GM19193 (cell line): ENCODE measurements around the gene ANXA5.

Experiments used
- POLR2A ChIP-seq: IDR thresholded peaks from 4 replicates; pipeline ENCODE4 v1.6.1; 2011; ENCODE audit not compliant: insufficient read depth, insufficient read length; ENCODE audit errors: extremely low read depth

ANXA5 gene

DNA sequence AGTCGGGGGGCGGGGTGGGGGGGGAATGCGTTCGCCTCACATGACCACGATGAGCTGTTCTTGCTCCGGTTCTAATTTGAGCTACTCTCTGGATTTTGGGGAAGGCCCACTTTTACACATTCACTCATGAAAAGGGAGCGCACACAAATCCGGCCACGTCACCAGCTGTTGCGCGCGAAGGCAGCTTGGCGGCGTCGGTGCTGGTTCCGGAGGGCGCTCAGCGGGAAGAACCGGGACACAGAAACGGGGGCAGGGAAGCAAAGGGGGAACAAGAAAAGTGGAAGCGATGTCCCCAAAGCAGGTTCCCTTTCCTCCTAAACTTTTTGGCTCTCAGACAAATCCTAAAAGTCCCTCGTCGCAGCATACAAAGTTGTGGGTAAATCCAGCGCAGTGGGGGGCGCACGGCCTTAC lies 605 bp downstream of the ANXA5 start:
- TF ChIP-seq POLR2A, result no peak

DNA sequence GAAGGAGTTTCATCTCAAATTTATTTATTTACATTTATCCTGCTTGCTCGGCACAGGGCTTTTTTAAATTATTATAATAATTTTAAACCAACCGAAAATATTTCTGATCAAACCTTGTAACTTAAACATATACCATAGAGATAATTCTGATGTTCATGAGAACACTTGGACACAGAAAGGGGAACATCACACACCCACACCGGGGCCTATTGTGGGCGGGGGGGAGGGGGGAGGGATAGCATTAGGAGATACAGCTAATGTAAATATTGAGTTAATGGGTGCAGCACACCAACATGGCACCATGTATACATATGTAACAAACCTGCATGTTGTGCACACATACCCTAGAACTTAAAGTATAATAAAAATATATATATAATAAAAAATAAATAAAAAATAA lies 2.9 kb downstream of the ANXA5 start:
- no peak for TF ChIP-seq POLR2A

DNA sequence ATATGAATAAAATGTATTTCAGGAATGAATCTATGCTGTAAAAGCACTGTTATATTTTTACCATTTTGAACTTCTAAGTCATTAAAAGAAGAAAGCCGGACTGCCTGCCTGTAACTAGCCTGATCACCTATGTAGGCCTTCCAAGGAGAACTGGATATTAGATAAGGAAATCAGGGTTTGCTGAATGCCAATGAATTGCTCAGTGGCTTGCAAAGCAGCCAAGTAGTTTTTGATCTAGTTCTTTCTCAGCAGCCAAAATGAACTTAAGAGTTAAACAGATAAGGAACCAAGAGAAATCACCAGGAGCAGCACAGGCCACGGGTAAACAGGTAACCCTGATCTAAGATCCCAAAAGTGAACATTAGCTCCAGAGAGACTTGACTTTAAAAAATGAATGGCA lies 3.3 kb downstream of the ANXA5 start:
- TF ChIP-seq POLR2A, result no peak

DNA sequence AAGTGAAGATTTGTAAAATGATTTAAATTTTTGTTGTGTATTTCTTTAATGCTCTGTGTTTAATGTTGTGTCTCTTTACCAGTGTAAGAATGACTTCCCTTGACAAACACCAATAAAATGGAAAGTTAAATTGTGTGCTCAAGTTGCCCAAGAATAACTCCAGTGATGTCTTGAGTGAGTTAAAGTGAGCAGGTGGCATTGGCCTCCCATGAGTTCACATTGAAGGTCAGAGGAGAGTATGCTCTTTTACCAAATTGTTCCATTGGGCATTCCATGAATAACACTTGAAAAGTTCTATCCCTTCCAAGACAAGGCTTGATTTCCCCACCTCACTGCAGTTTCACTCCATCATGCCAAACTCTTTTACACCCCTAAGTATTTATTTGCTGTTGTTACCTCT lies 4.5 kb downstream of the ANXA5 start:
- no peak for TF ChIP-seq POLR2A

DNA sequence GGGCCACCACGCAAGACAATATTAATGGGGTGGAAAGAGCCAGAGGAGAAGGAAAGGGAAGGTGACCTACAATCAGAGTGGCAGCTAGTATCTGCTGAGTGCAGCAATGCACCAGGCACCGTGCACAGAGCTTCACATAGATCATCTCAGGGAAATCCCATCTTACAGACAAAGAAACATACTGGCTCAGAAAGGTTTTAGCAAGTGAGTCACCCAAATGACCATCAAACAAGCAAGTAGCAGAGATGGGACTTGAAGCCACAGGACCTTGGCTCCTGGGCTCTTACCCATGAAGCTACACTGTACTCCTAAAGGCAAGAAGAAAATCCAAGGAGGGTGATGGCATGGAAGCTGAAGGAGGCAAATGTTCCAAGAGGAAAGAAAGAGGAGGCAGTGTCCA lies 6.8 kb downstream of the ANXA5 start:
- TF ChIP-seq POLR2A, result no peak

DNA sequence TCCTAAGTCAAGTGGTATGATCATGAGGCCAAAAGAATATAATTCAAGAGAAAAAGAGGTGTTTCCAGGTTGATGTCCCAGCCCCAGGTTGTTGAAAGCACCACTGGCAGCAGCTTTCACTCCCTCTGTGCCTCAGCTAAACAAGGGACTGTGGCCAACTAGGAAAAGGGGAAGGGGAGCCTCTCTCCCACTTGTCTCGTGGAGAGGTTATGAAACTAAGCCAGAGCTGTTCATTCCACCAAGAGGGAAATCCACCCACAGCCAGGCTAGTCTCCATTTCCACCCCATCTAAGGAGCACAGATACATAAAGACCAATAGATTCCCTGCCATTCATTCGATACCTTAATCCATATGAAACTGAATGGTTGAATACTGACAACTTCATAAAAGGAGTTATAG lies 8.1 kb downstream of the ANXA5 start:
- TF ChIP-seq POLR2A, result no peak

DNA sequence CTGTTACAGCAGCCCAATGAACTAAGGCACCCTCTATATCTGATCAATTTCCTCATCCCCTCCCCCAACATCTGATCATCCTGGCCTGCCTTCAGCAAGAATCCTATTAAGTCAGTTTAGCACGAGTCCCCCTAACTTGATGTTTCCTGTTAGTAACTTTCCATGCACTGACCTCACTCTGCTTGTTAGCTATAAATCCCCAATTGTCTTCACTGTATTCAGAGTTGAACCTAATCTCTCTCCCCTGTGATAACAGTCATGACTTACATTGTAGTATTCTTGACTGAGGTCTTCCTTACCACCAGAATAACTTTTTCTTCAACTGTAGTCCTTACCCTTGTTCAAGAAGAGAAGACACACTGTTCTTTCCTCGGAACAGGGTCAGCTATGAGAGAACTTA lies 8.5 kb downstream of the ANXA5 start:
- no peak for TF ChIP-seq POLR2A

DNA sequence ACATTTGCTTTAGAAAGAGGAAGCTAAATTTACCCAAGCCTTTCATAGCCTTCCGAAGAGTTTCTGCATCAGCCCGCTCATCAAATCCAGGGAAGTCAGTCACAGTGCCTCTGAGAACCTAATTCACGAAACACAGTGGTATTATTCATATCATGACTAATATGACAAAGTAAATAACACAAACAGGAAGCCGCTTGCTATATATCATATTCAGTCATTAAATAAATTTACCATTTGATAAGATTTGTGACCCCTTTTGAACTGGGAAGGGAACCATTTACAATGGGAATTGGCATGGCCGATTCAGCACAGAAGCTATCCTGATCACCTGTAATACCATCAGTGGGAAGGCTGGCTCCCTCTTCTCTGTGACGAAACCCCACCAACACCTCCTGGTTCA lies 10.5 kb downstream of the ANXA5 start:
- no peak for TF ChIP-seq POLR2A

DNA sequence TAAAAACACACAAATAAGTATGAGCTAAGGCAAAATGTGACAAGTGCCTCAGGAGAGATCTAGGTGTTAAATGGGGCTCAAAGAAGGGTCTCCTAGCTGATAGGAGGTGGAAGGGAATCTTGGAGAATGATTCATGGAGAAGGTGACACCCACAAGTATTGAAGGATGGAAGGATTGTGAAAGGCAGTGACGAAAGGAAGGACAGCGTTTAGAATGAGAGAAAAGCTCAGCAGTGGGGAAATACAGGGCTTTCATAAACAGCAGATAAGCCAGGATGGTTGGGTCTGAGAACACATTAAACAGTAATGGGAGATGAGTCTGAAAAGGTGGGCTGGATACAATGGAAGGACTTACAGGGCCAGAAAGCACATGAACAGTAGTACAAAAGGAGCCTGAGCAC lies 11.5 kb downstream of the ANXA5 start:
- no peak for TF ChIP-seq POLR2A

DNA sequence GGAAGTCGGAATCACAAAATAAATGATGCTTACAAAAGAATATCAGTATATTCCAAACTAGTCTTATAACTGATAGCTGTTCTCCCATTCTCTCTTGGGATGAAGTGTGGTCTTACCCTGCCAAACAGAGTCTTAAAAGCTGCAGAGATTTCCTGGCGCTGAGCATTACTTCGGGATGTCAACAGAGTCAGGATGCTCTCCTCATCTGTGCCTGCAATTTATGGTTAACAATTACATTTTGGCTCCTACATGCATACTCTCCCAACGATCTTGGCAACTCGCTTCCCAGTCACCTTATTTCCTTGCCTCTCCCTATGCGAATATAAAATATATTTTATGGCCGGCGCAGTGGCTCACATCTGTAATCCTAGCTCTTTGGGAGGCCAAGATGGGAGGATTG lies 12.2 kb downstream of the ANXA5 start:
- TF ChIP-seq POLR2A, result no peak

DNA sequence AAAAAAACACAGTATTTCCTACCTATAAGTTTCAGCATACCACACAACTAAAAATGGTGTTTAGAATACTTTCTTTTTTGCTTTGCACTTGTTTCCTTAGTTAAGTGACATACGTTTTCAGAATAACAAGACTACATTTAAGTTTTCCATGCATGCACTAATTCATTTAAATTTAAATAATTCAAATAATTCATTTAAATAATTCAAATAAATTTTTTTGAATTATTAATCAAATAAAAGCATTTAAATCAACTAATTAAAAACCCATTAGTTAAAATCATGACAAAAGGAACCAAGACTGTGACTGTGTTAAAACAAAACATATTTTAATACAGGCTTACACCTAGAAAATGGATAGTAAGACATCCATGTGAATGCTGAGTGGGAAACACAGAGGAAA lies 12.8 kb downstream of the ANXA5 start:
- TF ChIP-seq POLR2A, result no peak

DNA sequence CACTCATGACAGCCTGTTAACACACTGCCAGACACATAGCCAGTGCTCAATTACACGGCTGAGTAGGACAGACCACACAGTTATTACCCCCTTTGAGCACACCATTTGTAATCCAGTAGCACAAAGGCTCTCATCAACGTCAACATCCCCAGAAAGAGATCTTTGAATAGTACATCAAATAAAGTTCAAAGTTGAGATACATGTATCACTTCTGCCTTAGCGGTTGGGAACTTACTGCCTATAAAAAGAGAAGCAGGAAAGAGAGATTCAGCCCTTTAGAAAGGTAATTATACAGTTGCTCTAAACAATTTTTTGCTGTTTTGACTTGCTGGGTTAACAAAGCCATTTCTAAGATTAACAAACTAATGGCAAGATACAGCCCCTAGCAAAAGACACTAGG lies 16.2 kb downstream of the ANXA5 start:
- TF ChIP-seq POLR2A, result no peak

DNA sequence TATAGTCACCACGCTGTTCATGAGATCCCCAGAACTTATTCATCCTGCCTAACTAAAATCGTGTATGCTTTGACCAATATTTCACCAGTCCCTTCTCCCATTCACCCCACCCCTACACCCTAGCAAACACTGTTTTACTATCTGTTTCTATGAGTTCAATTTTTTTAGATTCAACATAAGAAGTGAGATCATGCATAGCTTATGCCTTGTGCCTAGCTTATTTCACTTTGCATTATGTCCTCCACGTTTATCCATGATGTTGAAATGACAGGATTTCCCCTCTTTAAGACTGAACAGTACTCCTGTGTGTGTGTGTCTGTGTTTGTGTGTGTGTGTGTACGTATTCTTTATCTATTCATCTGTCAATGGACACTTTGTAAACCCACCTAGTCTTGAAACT lies 16.8 kb downstream of the ANXA5 start:
- no peak for TF ChIP-seq POLR2A

DNA sequence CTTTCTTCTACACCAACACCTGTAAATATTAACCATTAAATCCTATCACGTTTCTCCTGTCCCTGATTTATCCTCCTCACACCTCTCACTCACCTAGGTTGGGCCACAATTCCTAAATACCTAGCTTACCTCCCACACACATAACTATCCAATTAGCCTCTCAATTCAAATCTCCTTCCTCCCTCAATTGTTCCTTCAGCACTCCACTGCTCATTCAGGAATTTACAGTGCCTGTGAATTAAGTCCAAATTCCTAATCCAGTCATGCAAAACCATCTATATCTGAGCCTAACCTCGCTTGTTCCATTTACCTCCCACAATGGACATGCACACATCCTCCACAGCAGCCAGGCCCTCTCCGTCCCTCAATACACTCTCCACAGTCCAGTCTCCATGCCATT lies 17.5 kb downstream of the ANXA5 start:
- no peak for TF ChIP-seq POLR2A

DNA sequence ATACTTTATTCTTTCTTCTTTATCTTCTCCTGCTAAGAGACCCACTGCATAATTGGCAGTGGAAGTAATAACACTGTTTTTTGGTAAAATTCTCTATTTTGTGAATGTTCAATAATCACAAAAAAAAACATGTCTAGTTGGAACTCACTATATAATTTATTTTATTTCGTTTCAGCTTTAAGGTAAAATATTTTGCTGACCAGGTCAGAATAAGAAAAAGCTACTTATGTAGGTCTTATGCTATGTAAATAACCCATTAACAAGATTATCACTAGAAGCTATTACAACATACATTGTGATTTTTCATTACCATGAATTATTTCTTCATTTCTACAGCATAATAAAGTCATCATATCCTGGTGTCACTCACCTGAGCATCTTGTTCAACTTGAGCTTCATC lies 19.3 kb downstream of the ANXA5 start:
- no peak for TF ChIP-seq POLR2A

DNA sequence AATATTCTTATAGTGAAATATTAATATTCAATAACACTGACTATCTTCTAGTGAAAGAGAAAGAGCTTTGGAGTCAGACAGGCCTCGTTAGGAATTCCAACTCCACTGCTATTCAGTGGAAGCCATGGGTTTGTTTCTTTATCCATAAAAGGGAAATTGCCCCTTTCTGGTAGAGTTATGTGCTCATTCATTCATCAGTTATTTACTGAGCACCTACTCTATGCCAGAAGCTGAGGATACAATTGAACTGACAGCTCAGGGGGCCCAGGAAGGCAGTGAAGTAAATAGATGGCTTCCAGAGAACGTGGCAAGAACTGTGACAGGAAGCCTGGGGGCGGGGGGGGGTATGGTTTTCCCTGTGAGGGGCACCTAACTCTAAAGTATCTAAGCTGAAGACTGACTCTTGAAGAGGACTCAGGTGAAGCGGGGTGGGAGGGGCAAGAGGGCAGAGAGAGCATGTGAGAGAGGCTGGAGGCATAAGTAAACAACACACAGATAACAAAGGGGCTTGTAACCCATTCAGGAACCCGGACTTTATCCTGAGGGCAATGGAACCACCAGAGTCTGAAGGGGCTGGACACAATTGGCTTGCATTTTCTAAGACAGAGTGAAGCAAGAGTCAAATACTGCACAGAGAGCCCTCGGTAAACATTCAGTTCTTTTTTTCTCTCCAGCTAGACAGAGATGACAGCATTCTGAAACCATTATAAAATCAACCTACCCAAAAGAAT lies 20.3 kb downstream of the ANXA5 start:
- TF ChIP-seq POLR2A, result no peak

DNA sequence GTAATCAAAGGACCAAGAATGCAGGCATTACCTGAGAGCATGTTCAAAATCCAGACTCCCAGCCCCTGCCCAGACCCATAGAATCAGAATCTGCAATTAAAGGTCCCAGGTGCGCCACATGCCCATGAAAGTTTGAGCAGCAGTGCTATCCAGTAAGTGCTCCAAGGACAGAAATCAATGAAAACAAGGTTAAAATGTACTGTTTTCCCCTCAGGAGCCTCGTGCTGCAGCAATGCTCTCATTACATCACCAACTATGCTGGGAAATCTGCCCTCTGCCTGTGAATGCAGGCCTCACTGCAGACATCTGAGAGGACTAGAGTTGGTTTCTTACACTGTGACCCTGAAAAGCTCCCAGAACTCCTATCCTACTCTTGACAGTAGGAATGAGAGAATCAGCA lies 21.1 kb downstream of the ANXA5 start:
- no peak for TF ChIP-seq POLR2A
